HFFc6 (cell line): ENCODE data around the gene EML1. TPM values are rescaled to one million over a fixed set of nuclear protein-coding genes. Genes with fewer than 3 reads are reported as not detected.

Experiments
- DNase-seq: peaks from one replicate; pipeline ENCODE4 v3.0.0-alpha.2; 2018
- H3K27ac Mint-ChIP-seq: 2 replicates; pipeline ENCODE4 v1.8.0; 2020; ENCODE audit warnings: mild to moderate bottlenecking, mixed read lengths
- H3K27me3 Mint-ChIP-seq: 2 replicates; pipeline ENCODE4 v1.8.0; 2021; ENCODE audit warnings: mild to moderate bottlenecking, moderate library complexity, mixed read lengths; ENCODE audit not compliant: insufficient read depth
- H3K36me3 Mint-ChIP-seq: 2 replicates; pipeline ENCODE4 v1.8.0; 2021; ENCODE audit warnings: low read depth, mixed read lengths
- H3K4me1 Mint-ChIP-seq: 2 replicates; pipeline ENCODE4 v1.8.0; 2020; ENCODE audit warnings: low read depth, mixed read lengths
- H3K4me3 Mint-ChIP-seq: 2 replicates; pipeline ENCODE4 v1.8.0; 2020; ENCODE audit warnings: mild to moderate bottlenecking, moderate library complexity, mixed read lengths
- H3K9me3 Mint-ChIP-seq: 2 replicates; pipeline ENCODE4 v1.8.0; 2020; ENCODE audit warnings: mild to moderate bottlenecking, mixed read lengths
- CTCF ChIP-seq: fragments of 200-600 bp; sonication (generic); IDR thresholded peaks from 2 replicates; pipeline ENCODE4 v1.5.0; 2021; ENCODE audit warnings: antibody characterized with exemption, mild to moderate bottlenecking
- total RNA-seq, 6 experiments: library from RNA; stranded (reverse); fragmentation: NEBNext Ultra II Directional; extraction: Animal tissue kit (Norgen Biotek cat#: 25700); gene quantifications; 2 replicates in 1 of 6; 3 replicates in 5 of 6; pipeline ENCODE4 v1.2.3, GENCODE V29; 2021

EML1 gene
- total RNA-seq, 6 experiments from 2014 or later: 13.2 to 27.6 (median 22.2) TPM

GRCh38 chr14:99857551-99857950, 64.3 kb downstream of the EML1 start:
- no peak for DNase-seq
- Mint-ChIP-seq H3K4me1 (peaks cover 9% of the 10 kb centered on the region), H3K27ac (no peak overlapping the region), H3K36me3 (no peaks in the 10 kb centered on the region), H3K27me3 (no peaks in the 10 kb centered on the region), H3K4me3 (no peak overlapping the region), H3K9me3 (no peaks in the 10 kb centered on the region)
- TF ChIP-seq CTCF: no peak

DNA sequence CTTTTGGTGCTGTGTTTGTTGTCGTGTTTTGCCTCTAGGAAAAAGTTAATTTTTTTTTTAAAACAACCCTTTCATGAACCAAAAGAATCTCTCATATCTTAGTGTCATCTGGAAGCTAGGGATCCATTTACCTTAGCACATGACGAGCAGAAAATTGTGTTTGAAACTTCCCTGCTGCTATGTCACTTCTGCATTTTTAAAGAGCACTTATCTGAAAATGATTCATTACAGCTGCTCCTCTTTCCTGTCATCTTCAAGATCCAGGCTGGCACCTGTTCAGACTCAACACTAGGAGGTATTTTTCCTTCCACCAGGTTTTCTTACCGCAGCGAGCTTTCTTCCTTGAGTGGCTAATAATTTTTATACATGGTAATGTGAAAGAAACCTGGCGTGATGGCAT, 67.0 kb downstream of the EML1 start:
- Mint-ChIP-seq H3K9me3 (no peaks in the 10 kb centered on the region), H3K4me3 (no peak overlapping the region), H3K36me3 (peaks cover 5% of the 10 kb centered on the region; the same call in 1 of the 2 replicates), H3K4me1 (peaks cover 16% of the 10 kb centered on the region), H3K27ac (no peak overlapping the region), H3K27me3 (no peaks in the 10 kb centered on the region)
- no peak for TF ChIP-seq CTCF
- DNase-seq: no peak

DNA sequence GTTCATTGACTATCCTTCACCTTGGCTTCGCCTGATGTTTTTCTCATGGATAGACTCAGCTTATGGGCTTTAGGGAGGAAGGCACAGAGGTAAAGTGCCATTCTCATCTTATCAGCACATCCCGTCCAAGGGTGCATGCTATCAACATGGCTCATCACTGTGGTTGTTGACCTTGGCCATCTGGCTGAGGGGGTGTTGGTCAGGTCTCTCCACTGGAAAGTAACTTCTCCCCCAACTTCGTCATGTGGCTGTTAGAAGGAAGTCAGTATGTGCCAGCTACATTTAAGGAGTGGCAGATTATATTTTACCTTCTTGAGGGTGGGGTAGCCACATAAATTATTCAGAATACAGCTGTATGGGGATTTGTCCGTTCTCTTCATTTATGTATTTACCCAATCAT, 68.9 kb downstream of the EML1 start:
- DNase-seq: peak; percentile 21
- Mint-ChIP-seq H3K36me3 (peaks cover 12% of the 10 kb centered on the region), H3K9me3 (no peaks in the 10 kb centered on the region), H3K4me3 (no peak overlapping the region; the same call in 1 of the 2 replicates), H3K4me1 (peaks cover 16% of the 10 kb centered on the region), H3K27me3 (no peaks in the 10 kb centered on the region), H3K27ac (no peak overlapping the region)
- TF ChIP-seq CTCF: no peak

DNA sequence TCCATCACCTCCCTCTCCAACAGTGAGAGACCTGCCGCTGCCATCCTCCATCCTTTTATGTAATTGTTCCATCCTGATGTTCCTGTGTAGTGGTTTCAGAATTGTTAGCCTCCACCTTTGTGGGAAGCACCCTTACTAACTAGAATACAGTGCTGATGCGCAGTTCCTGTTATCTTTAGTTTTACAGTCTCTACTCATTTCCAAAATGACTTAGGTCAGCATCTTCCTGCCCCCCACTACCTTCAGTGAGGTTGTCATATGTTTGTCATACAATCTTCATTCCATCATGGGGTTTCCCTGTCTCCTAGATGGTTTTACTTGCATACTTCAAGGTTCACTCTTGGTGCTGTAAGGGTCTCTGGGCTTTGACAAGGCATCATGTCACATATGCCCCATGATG, 69.8 kb downstream of the EML1 start:
- Mint-ChIP-seq H3K27me3 (no peaks in the 10 kb centered on the region), H3K4me3 (no peak overlapping the region), H3K36me3 (peaks cover 21% of the 10 kb centered on the region), H3K4me1 (peaks cover 20% of the 10 kb centered on the region), H3K9me3 (no peaks in the 10 kb centered on the region), H3K27ac (no peak overlapping the region)
- no peak for DNase-seq
- TF ChIP-seq CTCF: no peak

GRCh38 chr14:99865408-99865807, 72.2 kb downstream of the EML1 start:
- TF ChIP-seq CTCF: no peak
- H3K9me3 Mint-ChIP-seq: no peaks in the 10 kb centered on the region
- no peaks in the 10 kb centered on the region for H3K27me3 Mint-ChIP-seq
- no peak overlapping the region for H3K4me3 Mint-ChIP-seq
- peaks cover 24% of the 10 kb centered on the region for H3K4me1 Mint-ChIP-seq
- DNase-seq: no peak
- H3K36me3 Mint-ChIP-seq: peaks cover 29% of the 10 kb centered on the region
- no peak overlapping the region for H3K27ac Mint-ChIP-seq

- Mint-ChIP-seq H3K27ac (no peak overlapping the region), H3K4me3 (no peak overlapping the region), H3K4me1 (peaks cover 8% of the 10 kb centered on the region; the same call in 1 of the 2 replicates), H3K9me3 (no peaks in the 10 kb centered on the region), H3K27me3 (no peaks in the 10 kb centered on the region), H3K36me3 (peaks cover 25% of the 10 kb centered on the region)
- DNase-seq: no peak
- TF ChIP-seq CTCF: no peak
These were observed 77.4 kb downstream of the EML1 start for GRCh38 chr14:99870617-99871016.
